ENCODE measurements around the gene THRSP. TPM values are rescaled to one million over a fixed set of nuclear protein-coding genes. Genes with fewer than 3 reads are reported as not detected.

THRSP gene
- total RNA-seq, 4 donors from 2014 or later: 12.7 to 119 (median 15.6) TPM

GRCh38 chr11:78065203-78065602, 1.5 kb downstream of the THRSP start:
- ATAC-seq (ENCODE audit: low FRiP score): no peak
- DNase-seq (ENCODE audit: low spot score): no peak
- TF ChIP-seq CTCF (IDR thresholded peaks at IDR 0.05): no peak

GRCh38 chr11:78066471-78066870, 2.8 kb downstream of the THRSP start:
- ATAC-seq (ENCODE audit: low FRiP score): no peak
- TF ChIP-seq CTCF (IDR thresholded peaks at IDR 0.05): no peak
- no peak for DNase-seq (ENCODE audit: low spot score)

GRCh38 chr11:78067704-78068103, 4.0 kb downstream of the THRSP start:
- no peak for ATAC-seq (ENCODE audit: low FRiP score)

GRCh38 chr11:78069465-78069864, 5.8 kb downstream of the THRSP start:
- no peak for TF ChIP-seq CTCF (IDR thresholded peaks at IDR 0.05)
- ATAC-seq (ENCODE audit: low FRiP score) (no peak), DNase-seq (ENCODE audit: low spot score) (no peak)

More at GRCh38 chr11:78067704-78068103, 4.0 kb downstream of the THRSP start:
- no peak for TF ChIP-seq CTCF (IDR thresholded peaks at IDR 0.05)
- no peak for DNase-seq (ENCODE audit: low spot score)

- DNase-seq (ENCODE audit: low spot score) (no peak), ATAC-seq (ENCODE audit: low FRiP score) (no peak)
- TF ChIP-seq CTCF (IDR thresholded peaks at IDR 0.05): no peak
Measured at GRCh38 chr11:78070621-78071020, 7.0 kb downstream of the THRSP start.

GRCh38 chr11:78071717-78072116, 8.1 kb downstream of the THRSP start:
- TF ChIP-seq CTCF (IDR thresholded peaks at IDR 0.05): no peak
- ATAC-seq (ENCODE audit: low FRiP score): no peak
- DNase-seq (ENCODE audit: low spot score): no peak

- DNase-seq (ENCODE audit: low spot score) (no peak), ATAC-seq (ENCODE audit: low FRiP score) (no peak)
- no peak for TF ChIP-seq CTCF (IDR thresholded peaks at IDR 0.05)
Measured at GRCh38 chr11:78072455-78072854, 8.8 kb downstream of the THRSP start.

Measured in omental fat pad (tissue), 4 donors.